Lower lobe of right lung (tissue), 2 donors: ENCODE measurements around the gene PSPN. TPM values are rescaled to one million over a fixed set of nuclear protein-coding genes. Genes with fewer than 3 reads are reported as not detected.

ENCODE experiments used
- ATAC-seq, 2 donors: fragments of 200-7000 bp; cut with Tn5 transposase; one replicate each; pipeline ENCODE4 v1.9.1; 2020 to 2022; ENCODE audit warnings: mild to moderate bottlenecking in 2 of 2, moderate library complexity in 2 of 2
- DNase-seq: peaks from one replicate; pipeline ENCODE4 v3.0.0-alpha.2; 2020
- H3K27ac ChIP-seq: fragments of 200-600 bp; one replicate; pipeline ENCODE4 v1.8.0; 2022
- H3K27me3 ChIP-seq: fragments of 200-600 bp; one replicate; pipeline ENCODE4 v1.8.0; 2022; ENCODE audit warnings: low read depth
- H3K36me3 ChIP-seq: fragments of 200-600 bp; one replicate; pipeline ENCODE4 v1.8.0; 2022; ENCODE audit warnings: mild to moderate bottlenecking
- H3K4me1 ChIP-seq: fragments of 200-600 bp; one replicate; pipeline ENCODE4 v1.8.0; 2022
- H3K4me3 ChIP-seq: fragments of 200-600 bp; one replicate; pipeline ENCODE4 v1.8.0; 2022; ENCODE audit warnings: mild to moderate bottlenecking
- H3K9me3 ChIP-seq: fragments of 200-600 bp; one replicate; pipeline ENCODE4 v1.8.0; 2022
- intact Hi-C: fragments of 100-400 bp; cut with DNase I; formaldehyde crosslinking; loops from one replicate; pipeline ENCODE4 v1.11.0; 2022
- total RNA-seq: library from RNA; stranded (reverse); fragmentation: NEBNext Ultra II Directional; extraction: Animal tissue kit (Norgen Biotek cat#: 25700); gene quantifications from one replicate; pipeline ENCODE4 v1.2.1, GENCODE V29; 2021
- TF ChIP-seq, protein P1 (sequence below): fragments of 200-600 bp; IDR thresholded peaks from one replicate; pipeline ENCODE4 v1.8.0; 2022; ENCODE audit warnings: antibody characterized with exemption, mild to moderate bottlenecking
- donor health status: DM: no; HTN: yes; CAD: no; lungs with severe emphysema.

The PSPN gene
- total RNA-seq, 1 donor from 2014 or later = 2.2 TPM

DNA sequence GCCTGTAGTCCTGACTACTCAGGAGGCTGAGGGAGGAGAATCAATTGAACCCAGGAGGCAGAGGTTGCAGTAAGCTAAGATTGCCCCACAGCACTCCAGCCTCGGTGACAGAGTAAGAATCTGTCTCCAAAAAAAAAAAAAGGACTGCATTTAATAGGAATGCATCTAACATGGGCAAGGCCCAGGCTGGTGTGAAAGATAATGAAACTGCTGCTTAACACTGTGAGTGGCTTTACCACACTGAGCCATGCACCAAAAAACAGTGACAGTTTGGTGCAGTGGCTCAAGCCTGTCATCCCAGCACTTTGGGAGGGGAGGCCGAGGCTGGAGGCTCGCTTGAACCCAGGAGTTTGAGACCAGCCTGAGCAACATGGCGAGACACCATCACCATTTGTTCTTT lies 8.6 kb upstream of the PSPN start:
- intact Hi-C loops = no loop called here
- peaks cover 100% of the 10 kb centered on the region for H3K36me3 ChIP-seq
- no peaks in the 10 kb centered on the region for H3K9me3 ChIP-seq

DNA sequence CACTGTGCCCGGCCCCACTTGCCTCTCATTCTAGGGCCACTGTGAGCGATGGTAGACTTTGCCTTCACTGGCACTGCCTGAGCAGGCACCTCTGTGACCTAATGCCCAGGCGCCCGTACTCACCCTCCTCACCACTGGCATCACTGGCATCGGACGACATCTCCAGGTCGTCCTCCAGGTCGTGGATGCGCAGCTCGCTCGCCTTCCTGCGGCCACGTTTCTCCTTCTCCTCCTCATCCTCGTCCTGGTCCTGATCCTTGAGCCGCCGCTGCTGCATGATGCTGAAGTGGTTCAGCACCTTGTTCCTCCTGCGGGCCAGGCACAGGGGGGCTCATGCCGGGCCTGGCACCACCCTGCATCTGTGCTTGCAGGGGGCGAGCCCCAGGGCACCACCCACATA lies 7.5 kb upstream of the PSPN start:
- TF ChIP-seq, protein P1, sequence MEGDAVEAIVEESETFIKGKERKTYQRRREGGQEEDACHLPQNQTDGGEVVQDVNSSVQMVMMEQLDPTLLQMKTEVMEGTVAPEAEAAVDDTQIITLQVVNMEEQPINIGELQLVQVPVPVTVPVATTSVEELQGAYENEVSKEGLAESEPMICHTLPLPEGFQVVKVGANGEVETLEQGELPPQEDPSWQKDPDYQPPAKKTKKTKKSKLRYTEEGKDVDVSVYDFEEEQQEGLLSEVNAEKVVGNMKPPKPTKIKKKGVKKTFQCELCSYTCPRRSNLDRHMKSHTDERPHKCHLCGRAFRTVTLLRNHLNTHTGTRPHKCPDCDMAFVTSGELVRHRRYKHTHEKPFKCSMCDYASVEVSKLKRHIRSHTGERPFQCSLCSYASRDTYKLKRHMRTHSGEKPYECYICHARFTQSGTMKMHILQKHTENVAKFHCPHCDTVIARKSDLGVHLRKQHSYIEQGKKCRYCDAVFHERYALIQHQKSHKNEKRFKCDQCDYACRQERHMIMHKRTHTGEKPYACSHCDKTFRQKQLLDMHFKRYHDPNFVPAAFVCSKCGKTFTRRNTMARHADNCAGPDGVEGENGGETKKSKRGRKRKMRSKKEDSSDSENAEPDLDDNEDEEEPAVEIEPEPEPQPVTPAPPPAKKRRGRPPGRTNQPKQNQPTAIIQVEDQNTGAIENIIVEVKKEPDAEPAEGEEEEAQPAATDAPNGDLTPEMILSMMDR = no peak
- intact Hi-C loops = no loop called here
- Histone ChIP-seq H3K4me1 (no peaks in the 10 kb centered on the region), H3K36me3 (peaks cover 93% of the 10 kb centered on the region), H3K4me3 (no peak overlapping the region), H3K27ac (no peak overlapping the region), H3K27me3 (no peaks in the 10 kb centered on the region), H3K9me3 (no peaks in the 10 kb centered on the region)
- DNase-seq = no peak
- ATAC-seq = no peak

More for the DNA sequence above, 8.6 kb upstream of the PSPN start:
- no peaks in the 10 kb centered on the region for H3K4me1 ChIP-seq
- no peak overlapping the region for H3K4me3 ChIP-seq
- DNase-seq (no peak), ATAC-seq (no peak)
- H3K27me3 ChIP-seq = no peaks in the 10 kb centered on the region
- no peak overlapping the region for H3K27ac ChIP-seq
- TF ChIP-seq, protein P1 = no peak

DNA sequence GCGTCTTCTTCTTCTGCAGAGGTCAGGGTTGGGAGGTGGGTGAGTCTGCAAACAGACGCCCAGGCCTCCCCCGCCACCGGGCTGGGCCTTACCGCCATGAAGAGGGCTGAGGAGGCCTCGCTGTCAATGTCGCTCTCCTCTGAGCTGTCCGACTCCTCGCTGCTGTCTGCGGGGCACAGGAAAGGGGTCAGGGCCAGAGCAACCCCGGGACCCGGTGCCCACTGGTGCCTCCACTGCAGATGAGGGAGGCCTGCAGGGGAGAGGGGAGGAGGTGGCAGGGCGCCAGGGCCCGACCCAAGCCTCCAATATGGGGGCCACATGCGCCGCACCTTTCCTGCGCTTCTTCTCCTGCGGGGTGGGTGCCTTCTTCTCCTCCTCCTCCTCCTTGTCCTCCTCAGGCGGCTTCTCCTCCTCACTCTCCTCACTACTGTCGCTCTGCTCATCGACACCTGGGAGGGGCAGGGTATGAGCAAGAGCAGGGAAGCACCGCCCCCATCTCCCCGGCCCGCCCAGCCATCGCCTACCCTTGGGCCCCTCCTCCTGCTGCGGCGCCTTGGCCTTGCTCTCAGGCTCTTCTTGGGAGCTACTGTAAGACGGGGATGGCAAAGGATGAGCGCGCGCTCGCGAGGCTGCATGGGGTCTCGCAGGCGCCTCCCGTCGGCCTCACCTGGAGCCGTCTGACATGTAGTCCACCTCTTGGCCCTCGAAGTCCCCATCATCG lies 5.5 kb upstream of the PSPN start:
- no peak overlapping the region for H3K27ac ChIP-seq
- intact Hi-C loops = no loop called here
- no peaks in the 10 kb centered on the region for H3K27me3 ChIP-seq
- peaks cover 73% of the 10 kb centered on the region for H3K36me3 ChIP-seq
- H3K4me1 ChIP-seq = no peaks in the 10 kb centered on the region
- ATAC-seq (no peak), DNase-seq (no peak)
- no peaks in the 10 kb centered on the region for H3K9me3 ChIP-seq
- TF ChIP-seq, protein P1 = no peak
- no peak overlapping the region for H3K4me3 ChIP-seq

DNA sequence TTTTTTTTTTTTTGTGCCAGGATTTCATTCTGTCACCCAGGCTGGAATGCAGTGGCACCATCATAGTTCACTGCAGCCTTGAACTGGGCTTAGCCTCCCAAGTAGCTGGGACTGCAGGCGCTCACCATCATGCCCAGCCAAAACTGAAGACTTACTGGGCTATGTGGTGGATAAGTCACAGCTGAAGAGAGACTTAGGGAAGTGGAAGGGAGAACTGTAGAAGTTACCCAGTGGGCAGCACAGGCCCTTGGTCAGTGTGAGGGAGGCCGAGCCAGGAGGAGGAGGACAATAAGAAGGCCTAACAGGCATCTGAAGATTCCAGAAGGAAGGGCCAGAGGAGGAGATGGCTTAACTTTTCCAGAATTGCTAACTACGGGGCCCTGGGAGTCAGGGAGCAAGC lies 4.0 kb upstream of the PSPN start:
- no peak for ATAC-seq
- intact Hi-C loops = no loop called here
- no peak overlapping the region for H3K4me3 ChIP-seq

DNA sequence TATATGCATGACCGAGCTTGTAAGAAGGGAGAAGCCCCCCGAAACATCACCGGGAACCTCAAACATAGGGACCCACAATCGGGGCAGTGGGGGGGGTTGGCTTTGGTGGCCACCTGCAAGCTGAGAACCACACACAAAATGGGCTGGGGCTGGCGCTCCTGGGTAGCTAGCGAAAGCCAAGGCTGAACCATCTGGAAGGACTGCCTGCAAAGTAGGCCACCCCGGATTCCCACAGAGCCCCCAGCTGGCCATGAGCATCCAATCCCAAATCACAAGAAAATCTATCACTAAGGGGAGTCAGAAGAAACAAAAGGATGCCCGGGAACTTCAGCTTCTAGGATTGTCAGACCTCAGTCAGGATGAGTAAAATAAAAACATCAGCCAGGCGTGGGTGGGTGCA lies 2.8 kb upstream of the PSPN start:
- no peak overlapping the region for H3K4me3 ChIP-seq
- H3K4me1 ChIP-seq = peaks cover 7% of the 10 kb centered on the region
- intact Hi-C loops = no loop called here
- no peak for DNase-seq
- peaks cover 62% of the 10 kb centered on the region for H3K36me3 ChIP-seq
- no peaks in the 10 kb centered on the region for H3K9me3 ChIP-seq
- no peak overlapping the region for H3K27ac ChIP-seq
- TF ChIP-seq, protein P1 = no peak
- no peak for ATAC-seq
- H3K27me3 ChIP-seq = no peaks in the 10 kb centered on the region

More for the DNA sequence above, 4.0 kb upstream of the PSPN start:
- H3K27ac ChIP-seq = no peak overlapping the region
- H3K4me1 ChIP-seq = no peaks in the 10 kb centered on the region
- H3K36me3 ChIP-seq = peaks cover 68% of the 10 kb centered on the region
- TF ChIP-seq, protein P1 = no peak
- no peaks in the 10 kb centered on the region for H3K9me3 ChIP-seq
- no peak for DNase-seq
- no peaks in the 10 kb centered on the region for H3K27me3 ChIP-seq
